SK-N-SH (cell line): ENCODE results near the gene TMEM132D. TPM values are rescaled to one million over a fixed set of nuclear protein-coding genes. Genes with fewer than 3 reads are reported as not detected.

Experiments
- CTCF ChIA-PET: fragments of 300-600, 350-600 bp; formaldehyde crosslinking; extraction: SDS; loops from one replicate; lab custom pipeline; 2021; lab: Yijun Ruan, JAX
- POLR2A ChIA-PET: fragments of 350-600 bp; sonication (Branson Sonifier 250); formaldehyde crosslinking; extraction: SDS; loops from one replicate; lab custom pipeline; 2020; ENCODE audit warnings: antibody characterized with exemption, inconsistent platforms; lab: Yijun Ruan, JAX
- DNase-seq: peaks from one replicate; pipeline ENCODE4 v3.0.0; 2012
- H2AFZ ChIP-seq: fragments of 200-600 bp; sonication (generic); 2 replicates; pipeline ENCODE4 v1.8.1; 2016; ENCODE audit warnings: antibody characterized with exemption, mild to moderate bottlenecking, low read depth
- H3F3A ChIP-seq: fragments of 200-600 bp; sonication (generic); replicated peaks from 2 replicates; pipeline ENCODE3; 2016; ENCODE audit warnings: antibody characterized with exemption, mild to moderate bottlenecking; ENCODE audit not compliant: insufficient read depth
- H3K27ac ChIP-seq, 2 experiments: fragments of 200-500 bp in 1 of 2; fragments of 200-600 bp in 1 of 2; sonication (Bioruptor generic) in 1 of 2; sonication (generic), shearing (Covaris generic) in 1 of 2; 2 replicates each; pipeline versions ENCODE4 v1.5.1 to v1.6.1; 2014 to 2016; ENCODE audit warnings: low read depth in 2 of 2, inconsistent platforms in 1 of 2, low read length in 1 of 2, mild to moderate bottlenecking in 1 of 2, mixed read lengths in 1 of 2
- H3K27me3 ChIP-seq: fragments of 200-600 bp; sonication (generic), shearing (Covaris generic); 2 replicates; pipeline ENCODE4 v1.6.1; 2016; ENCODE audit warnings: mixed run types; ENCODE audit not compliant: insufficient read depth
- H3K36me3 ChIP-seq, 2 experiments: fragments of 200-500 bp in 1 of 2; fragments of 200-600 bp in 1 of 2; sonication (Bioruptor generic) in 1 of 2; sonication (generic) in 1 of 2; replicated peaks in 1 of 2; 2 replicates each; pipeline versions ENCODE3 to v1.5.1; 2014 to 2016; ENCODE audit warnings: low read length in 1 of 2, mild to moderate bottlenecking in 1 of 2; ENCODE audit not compliant: insufficient read depth in 2 of 2, control insufficient read depth in 1 of 2
- H3K4me1 ChIP-seq, 2 experiments: fragments of 200-500 bp in 1 of 2; fragments of 200-600 bp in 1 of 2; sonication (Bioruptor generic) in 1 of 2; sonication (generic), shearing (Covaris generic) in 1 of 2; 2 replicates each; pipeline versions ENCODE4 v1.5.1 to v1.6.1; 2014 to 2016; ENCODE audit warnings: low read depth in 1 of 2, low read length in 1 of 2, mixed run types in 1 of 2; ENCODE audit not compliant: insufficient read depth in 2 of 2, control insufficient read depth in 1 of 2
- H3K4me2 ChIP-seq: fragments of 200-600 bp; sonication (generic), shearing (Covaris generic); 2 replicates; pipeline ENCODE4 v1.6.1; 2017; ENCODE audit warnings: mixed run types
- H3K4me3 ChIP-seq, 2 experiments: fragments of 200-500 bp in 1 of 2; fragments of 200-600 bp in 1 of 2; sonication (Bioruptor generic) in 1 of 2; sonication (generic), shearing (Covaris generic) in 1 of 2; 2 replicates each; pipeline versions ENCODE4 v1.5.1 to v1.8.1; 2014 to 2016; ENCODE audit warnings: low read depth in 2 of 2, inconsistent platforms in 1 of 2, low read length in 1 of 2, mild to moderate bottlenecking in 1 of 2, mixed read lengths in 1 of 2, moderate library complexity in 1 of 2
- H3K79me2 ChIP-seq: fragments of 200-600 bp; sonication (generic); 2 replicates; pipeline ENCODE4 v1.8.1; 2017; ENCODE audit warnings: mild to moderate bottlenecking; ENCODE audit not compliant: insufficient read depth
- H3K9ac ChIP-seq: fragments of 200-600 bp; sonication (generic); 2 replicates; pipeline ENCODE4 v1.6.1; 2017; ENCODE audit warnings: mixed run types
- H3K9me2 ChIP-seq: fragments of 200-600 bp; sonication (generic); 2 replicates; pipeline ENCODE4 v1.6.1; 2017; ENCODE audit warnings: mixed run types
- H3K9me3 ChIP-seq: fragments of 200-600 bp; sonication (generic); 2 replicates; pipeline ENCODE4 v1.6.1; 2017; ENCODE audit warnings: mixed run types, mild to moderate bottlenecking, moderate library complexity
- H4K20me1 ChIP-seq: fragments of 200-600 bp; sonication (generic); 2 replicates; pipeline ENCODE4 v1.6.1; 2017; ENCODE audit warnings: mild to moderate bottlenecking, mixed run types; ENCODE audit not compliant: insufficient read depth
- CHD2 ChIP-seq: fragments of 150-350 bp; IDR thresholded peaks from 2 replicates; pipeline ENCODE4 v1.6.1; 2018; ENCODE audit warnings: low read length; ENCODE audit not compliant: partially characterized antibody
- FOSL2 ChIP-seq: IDR thresholded peaks from 2 replicates; pipeline ENCODE4 v1.4.0; 2012; ENCODE audit warnings: low read depth, mild to moderate bottlenecking, moderate library complexity, borderline replicate concordance
- GABPA ChIP-seq: IDR thresholded peaks from 2 replicates; pipeline ENCODE4 v1.4.0; 2012; ENCODE audit warnings: low read depth, mild to moderate bottlenecking
- NFIC ChIP-seq: IDR thresholded peaks from 2 replicates; pipeline ENCODE4 v1.4.0; 2012; ENCODE audit warnings: borderline replicate concordance
- NRF1 ChIP-seq: IDR thresholded peaks from 2 replicates; pipeline ENCODE4 v1.6.1; 2012; ENCODE audit warnings: low read depth, mild to moderate bottlenecking, low read length
- POLR2AphosphoS5 ChIP-seq: IDR thresholded peaks from 2 replicates; pipeline ENCODE4 v1.6.1; 2012; ENCODE audit warnings: low read depth, low read length
- RAD21 ChIP-seq: IDR thresholded peaks from 2 replicates; pipeline ENCODE4 v1.6.1; 2012; ENCODE audit warnings: mild to moderate bottlenecking, low read length
- SIN3A ChIP-seq: IDR thresholded peaks from 2 replicates; pipeline ENCODE4 v1.6.1; 2012; ENCODE audit warnings: low read depth, mild to moderate bottlenecking, low read length, moderate library complexity, borderline replicate concordance
- SMC3 ChIP-seq: IDR thresholded peaks from 2 replicates; pipeline ENCODE4 v1.6.1; 2012; ENCODE audit warnings: low read depth, low read length, improper control_type of control experiment
- WGBS: methylation state at CpG from one replicate; pipeline ENCODE4 v1.1.6; 2017; ENCODE audit warnings: low lambda C conversion rate; 5-methylcytosine and 5-hydroxymethylcytosine counted together
- polyA plus RNA-seq, 3 experiments: library from polyadenylated mRNA; depleted of rRNA; stranded (reverse); fragments of >200 nt; gene quantifications; 2 replicates each; pipeline ENCODE4 v1.2.3, GENCODE V29; 2012
- TF ChIP-seq, protein P1 (sequence below): IDR thresholded peaks from 2 replicates; pipeline ENCODE4 v1.4.0; 2012; ENCODE audit warnings: low read depth, borderline replicate concordance
- TF ChIP-seq, protein P2 (sequence below): IDR thresholded peaks from 2 replicates; pipeline ENCODE4; 2012
- TF ChIP-seq, protein P3 (sequence below): fragments of 200-600 bp; sonication (generic); IDR thresholded peaks from 2 replicates; pipeline ENCODE4 v1.6.1; 2017; ENCODE audit warnings: antibody characterized with exemption, mild to moderate bottlenecking, moderate library complexity

TMEM132D gene
- polyA plus RNA-seq, 1 of the 3 experiments (the other 2 are of a cell fraction), result not detected

DNA sequence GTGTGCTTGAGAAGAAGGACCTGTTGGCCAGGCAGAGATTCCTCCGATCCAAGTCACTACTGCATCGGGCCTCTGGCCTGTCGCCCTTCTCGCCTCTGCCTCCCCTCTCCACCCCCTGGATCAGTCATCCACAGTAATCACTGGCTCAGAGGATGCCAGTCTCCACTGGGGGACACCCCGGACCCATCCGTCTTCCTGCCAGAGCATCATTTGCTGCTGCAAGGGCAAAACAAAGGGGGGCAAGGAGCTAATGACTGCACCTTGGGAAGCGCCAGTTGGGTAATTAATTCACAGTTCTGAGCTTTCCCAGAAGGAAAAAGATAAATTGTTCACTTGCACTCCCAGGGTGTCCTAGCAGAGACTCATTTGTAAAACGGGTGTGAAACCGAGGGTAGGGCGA, 835.1 kb downstream of the TMEM132D start:
- Histone ChIP-seq H3K9me2 (no peaks in the 10 kb centered on the region), H3K36me3 (no peaks in the 10 kb centered on the region), H3K79me2 (no peaks in the 10 kb centered on the region), H3K9me3 (no peaks in the 10 kb centered on the region), H3K27ac (no peak overlapping the region), H3F3A (no peaks in the 10 kb centered on the region), H3K27me3 (no peaks in the 10 kb centered on the region), H4K20me1 (no peaks in the 10 kb centered on the region), H2AFZ (no peak overlapping the region), H3K9ac (no peak overlapping the region), H3K4me3 (no peak overlapping the region), H3K4me1 (no peaks in the 10 kb centered on the region), H3K4me2 (no peak overlapping the region)
- ChIA-PET CTCF (no interaction called here), POLR2A (interaction anchor here (0.7 kb wide), 1 partner anchor 179 kb away, joined by 3 read pairs; no protein-coding TSS in a partner anchor)
- TF ChIP-seq, protein P1, sequence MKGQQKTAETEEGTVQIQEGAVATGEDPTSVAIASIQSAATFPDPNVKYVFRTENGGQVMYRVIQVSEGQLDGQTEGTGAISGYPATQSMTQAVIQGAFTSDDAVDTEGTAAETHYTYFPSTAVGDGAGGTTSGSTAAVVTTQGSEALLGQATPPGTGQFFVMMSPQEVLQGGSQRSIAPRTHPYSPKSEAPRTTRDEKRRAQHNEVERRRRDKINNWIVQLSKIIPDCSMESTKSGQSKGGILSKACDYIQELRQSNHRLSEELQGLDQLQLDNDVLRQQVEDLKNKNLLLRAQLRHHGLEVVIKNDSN, result no peak
- TF ChIP-seq, protein P2, sequence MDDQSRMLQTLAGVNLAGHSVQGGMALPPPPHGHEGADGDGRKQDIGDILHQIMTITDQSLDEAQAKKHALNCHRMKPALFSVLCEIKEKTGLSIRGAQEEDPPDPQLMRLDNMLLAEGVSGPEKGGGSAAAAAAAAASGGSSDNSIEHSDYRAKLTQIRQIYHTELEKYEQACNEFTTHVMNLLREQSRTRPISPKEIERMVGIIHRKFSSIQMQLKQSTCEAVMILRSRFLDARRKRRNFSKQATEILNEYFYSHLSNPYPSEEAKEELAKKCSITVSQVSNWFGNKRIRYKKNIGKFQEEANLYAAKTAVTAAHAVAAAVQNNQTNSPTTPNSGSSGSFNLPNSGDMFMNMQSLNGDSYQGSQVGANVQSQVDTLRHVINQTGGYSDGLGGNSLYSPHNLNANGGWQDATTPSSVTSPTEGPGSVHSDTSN, result no peak
- TF ChIP-seq GABPA (no peak), NFIC (no peak), FOSL2 (no peak), CHD2 (no peak), SMC3 (no peak), NRF1 (no peak), SIN3A (no peak), POLR2AphosphoS5 (no peak)
- TF ChIP-seq, protein P3, sequence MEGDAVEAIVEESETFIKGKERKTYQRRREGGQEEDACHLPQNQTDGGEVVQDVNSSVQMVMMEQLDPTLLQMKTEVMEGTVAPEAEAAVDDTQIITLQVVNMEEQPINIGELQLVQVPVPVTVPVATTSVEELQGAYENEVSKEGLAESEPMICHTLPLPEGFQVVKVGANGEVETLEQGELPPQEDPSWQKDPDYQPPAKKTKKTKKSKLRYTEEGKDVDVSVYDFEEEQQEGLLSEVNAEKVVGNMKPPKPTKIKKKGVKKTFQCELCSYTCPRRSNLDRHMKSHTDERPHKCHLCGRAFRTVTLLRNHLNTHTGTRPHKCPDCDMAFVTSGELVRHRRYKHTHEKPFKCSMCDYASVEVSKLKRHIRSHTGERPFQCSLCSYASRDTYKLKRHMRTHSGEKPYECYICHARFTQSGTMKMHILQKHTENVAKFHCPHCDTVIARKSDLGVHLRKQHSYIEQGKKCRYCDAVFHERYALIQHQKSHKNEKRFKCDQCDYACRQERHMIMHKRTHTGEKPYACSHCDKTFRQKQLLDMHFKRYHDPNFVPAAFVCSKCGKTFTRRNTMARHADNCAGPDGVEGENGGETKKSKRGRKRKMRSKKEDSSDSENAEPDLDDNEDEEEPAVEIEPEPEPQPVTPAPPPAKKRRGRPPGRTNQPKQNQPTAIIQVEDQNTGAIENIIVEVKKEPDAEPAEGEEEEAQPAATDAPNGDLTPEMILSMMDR, result no peak
- WGBS, result 37% methylated on average over 6 of the region's 10 CpGs
- DNase-seq, result no peak

DNA sequence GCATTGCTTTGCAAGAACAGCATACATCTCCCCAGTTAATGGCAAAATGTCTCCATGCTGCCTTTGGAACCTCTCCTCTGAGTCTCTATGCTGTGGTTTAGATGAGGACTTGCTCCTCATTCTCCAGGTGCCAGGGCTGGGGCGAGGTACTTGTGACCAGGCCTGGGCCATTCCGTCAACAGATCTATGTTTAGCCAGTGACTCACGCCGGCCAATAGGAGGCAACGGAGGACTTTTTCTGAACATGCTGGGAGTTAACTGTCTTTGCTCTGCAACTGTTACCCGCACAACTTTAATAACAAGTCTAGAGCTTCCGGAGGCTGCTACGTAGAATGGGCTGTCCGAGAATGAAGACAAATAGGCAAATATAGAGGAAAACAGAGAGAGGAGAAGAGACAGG, 836.3 kb downstream of the TMEM132D start:
- no peaks in the 10 kb centered on the region for H3K4me1 ChIP-seq
- no peak overlapping the region for H3K27ac ChIP-seq
- TF ChIP-seq FOSL2, result no peak
- peak; percentile 17; the same call in 1 of the 2 replicates for TF ChIP-seq RAD21
- no peaks in the 10 kb centered on the region for H3K27me3 ChIP-seq
- H3K4me2 ChIP-seq, result no peak overlapping the region
- no peaks in the 10 kb centered on the region for H3K9me3 ChIP-seq
- POLR2A ChIA-PET, result no interaction called here
- H2AFZ ChIP-seq, result no peak overlapping the region
- no peak overlapping the region for H3K4me3 ChIP-seq
- H3K79me2 ChIP-seq, result no peaks in the 10 kb centered on the region
- H3K36me3 ChIP-seq, result no peaks in the 10 kb centered on the region
- H3F3A ChIP-seq, result no peaks in the 10 kb centered on the region
- no peaks in the 10 kb centered on the region for H3K9me2 ChIP-seq
- WGBS, result 28% methylated on average over 9 of the region's 9 CpGs
- DNase-seq, result peak; percentile 27
- H3K9ac ChIP-seq, result no peak overlapping the region
- no peaks in the 10 kb centered on the region for H4K20me1 ChIP-seq
- CTCF ChIA-PET, result no interaction called here
